ENCODE measurements around the gene ANKRD11. TPM values are rescaled to one million over a fixed set of nuclear protein-coding genes. Genes with fewer than 3 reads are reported as not detected.

Gene ANKRD11
- total and polyA plus RNA-seq, 2 donors (not counting 3 experiments of a cell fraction or from before 2014, with no cell fraction given) = 55.8 to 191 TPM

DNA sequence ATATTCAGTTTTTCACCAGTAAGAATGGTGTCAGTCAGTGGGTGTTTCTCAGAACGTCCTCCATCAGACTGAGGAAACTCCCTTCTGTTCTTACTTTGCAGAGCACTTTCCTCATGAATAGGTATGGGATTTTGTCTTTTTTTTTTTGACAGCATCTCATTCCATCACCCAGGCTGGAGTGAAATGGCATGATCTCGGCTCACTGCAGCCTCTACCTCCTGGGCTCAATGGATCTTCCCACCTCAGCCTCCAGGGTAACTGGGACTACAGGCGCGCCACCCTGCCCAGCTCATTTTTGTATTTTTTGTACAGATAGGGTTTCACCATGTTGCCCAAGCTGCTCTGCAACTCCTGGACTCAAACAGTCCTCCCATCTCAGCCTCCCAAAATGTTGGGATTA lies 142.6 kb downstream of the ANKRD11 start:
- TF ChIP-seq JUN (IDR thresholded peaks at IDR 0.05; ENCODE audit: borderline replicate concordance, insufficient read depth, insufficient read length, low read depth) (no peak), FOS (IDR thresholded peaks at IDR 0.05; ENCODE audit: borderline replicate concordance, insufficient read depth, low read length) (no peak), GATA2 (IDR thresholded peaks at IDR 0.05; ENCODE audit: insufficient read depth, insufficient read length, low read depth, low read length) (no peak)
- TF ChIP-seq, protein P1, sequence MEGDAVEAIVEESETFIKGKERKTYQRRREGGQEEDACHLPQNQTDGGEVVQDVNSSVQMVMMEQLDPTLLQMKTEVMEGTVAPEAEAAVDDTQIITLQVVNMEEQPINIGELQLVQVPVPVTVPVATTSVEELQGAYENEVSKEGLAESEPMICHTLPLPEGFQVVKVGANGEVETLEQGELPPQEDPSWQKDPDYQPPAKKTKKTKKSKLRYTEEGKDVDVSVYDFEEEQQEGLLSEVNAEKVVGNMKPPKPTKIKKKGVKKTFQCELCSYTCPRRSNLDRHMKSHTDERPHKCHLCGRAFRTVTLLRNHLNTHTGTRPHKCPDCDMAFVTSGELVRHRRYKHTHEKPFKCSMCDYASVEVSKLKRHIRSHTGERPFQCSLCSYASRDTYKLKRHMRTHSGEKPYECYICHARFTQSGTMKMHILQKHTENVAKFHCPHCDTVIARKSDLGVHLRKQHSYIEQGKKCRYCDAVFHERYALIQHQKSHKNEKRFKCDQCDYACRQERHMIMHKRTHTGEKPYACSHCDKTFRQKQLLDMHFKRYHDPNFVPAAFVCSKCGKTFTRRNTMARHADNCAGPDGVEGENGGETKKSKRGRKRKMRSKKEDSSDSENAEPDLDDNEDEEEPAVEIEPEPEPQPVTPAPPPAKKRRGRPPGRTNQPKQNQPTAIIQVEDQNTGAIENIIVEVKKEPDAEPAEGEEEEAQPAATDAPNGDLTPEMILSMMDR (IDR thresholded peaks at IDR 0.05; ENCODE audit: extremely low read depth in 1 of 2, insufficient read depth in 1 of 2, low read depth in 1 of 2, low read length in 2 of 2) = no peak
- POLR2A ChIA-PET = no interaction called here
- no peaks in the 10 kb centered on the region for H3K9me1 ChIP-seq (replicated peaks; ENCODE audit: control insufficient read depth, extremely low read depth, insufficient read depth, low read length)
- H3K4me3 ChIP-seq (replicated peaks in 1 of 3; ENCODE audit: insufficient read depth in 1 of 3, low read depth in 1 of 3, low read length in 3 of 3) = no peak overlapping the region
- no peaks in the 10 kb centered on the region for H3K9me3 ChIP-seq (replicated peaks; ENCODE audit: control insufficient read depth, insufficient read depth, low read length)
- H3K36me3 ChIP-seq (ENCODE audit: control insufficient read depth in 2 of 2, extremely low read depth in 1 of 2, insufficient read depth in 2 of 2, low read length in 2 of 2) = peaks cover 0 to 3% of the 10 kb centered on the region in 2 experiments
- no peak overlapping the region for H3K4me2 ChIP-seq (ENCODE audit: insufficient read depth, low read length)
- H3K9ac ChIP-seq (replicated peaks; ENCODE audit: extremely low read depth, insufficient read depth, low read length) = no peak overlapping the region
- CTCF ChIA-PET = no interaction called here
- DNase-seq (ENCODE audit: low read depth, low spot score) (no peak), FAIRE-seq (no peak)
- dilution Hi-C loops (cut with MboI; ENCODE audit: extremely low pct_ligation_motif_present, low sequenced_read_pairs) = no loop called here
- H3K27me3 ChIP-seq (ENCODE audit: control insufficient read depth in 2 of 2, insufficient read depth in 2 of 2, low read length in 2 of 2) = no peaks in the 10 kb centered on the region
- no peaks in the 10 kb centered on the region for H3K4me1 ChIP-seq (ENCODE audit: control insufficient read depth, extremely low read depth, insufficient read depth, low read length)
- H2AFZ ChIP-seq (ENCODE audit: low read depth, low read length) = no peak overlapping the region
- peaks cover 5% of the 10 kb centered on the region for H4K20me1 ChIP-seq (replicated peaks; ENCODE audit: control insufficient read depth, extremely low read depth, insufficient read depth, low read length)
- peaks cover 100% of the 10 kb centered on the region for H3K79me2 ChIP-seq (ENCODE audit: control insufficient read depth, insufficient read depth, low read length)
- intact Hi-C loops (cut with micrococcal nuclease) = no loop called here
- H3K27ac ChIP-seq (ENCODE audit: insufficient read depth, low read depth, low read length) = no peak overlapping the region
- no TSS peak for BruUV-seq (replicated peaks)

DNA sequence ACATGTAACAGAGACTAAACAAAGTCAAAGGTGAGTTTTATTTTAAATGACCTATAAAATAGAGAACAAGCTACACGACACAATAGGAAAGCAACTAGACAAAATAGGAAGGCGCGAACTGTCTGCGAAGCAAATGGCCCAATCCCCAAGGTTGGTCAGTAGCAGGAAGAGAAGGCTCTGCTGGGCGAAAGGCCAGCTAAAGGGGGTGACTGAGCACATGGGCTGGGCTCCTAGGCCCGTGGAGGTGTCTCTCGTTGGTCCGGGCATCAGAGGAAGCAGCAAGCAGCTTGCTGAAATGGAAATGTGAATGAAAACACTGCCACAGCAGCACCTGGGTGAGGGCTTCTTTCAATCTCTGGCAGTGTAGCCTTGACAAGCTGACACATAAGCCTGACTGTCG lies 143.5 kb downstream of the ANKRD11 start:
- TF ChIP-seq, protein P2, sequence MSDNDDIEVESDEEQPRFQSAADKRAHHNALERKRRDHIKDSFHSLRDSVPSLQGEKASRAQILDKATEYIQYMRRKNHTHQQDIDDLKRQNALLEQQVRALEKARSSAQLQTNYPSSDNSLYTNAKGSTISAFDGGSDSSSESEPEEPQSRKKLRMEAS (IDR thresholded peaks at IDR 0.05; ENCODE audit: insufficient read depth, insufficient read length) = no peak
- TF ChIP-seq JUN (IDR thresholded peaks at IDR 0.05; ENCODE audit: borderline replicate concordance, insufficient read depth, insufficient read length, low read depth) = no peak
- TF ChIP-seq POLR2A (IDR thresholded peaks at IDR 0.05; ENCODE audit: low read depth, low read length) = no peak
- TF ChIP-seq, protein P1 (IDR thresholded peaks at IDR 0.05; ENCODE audit: extremely low read depth in 1 of 2, insufficient read depth in 1 of 2, low read depth in 1 of 2, low read length in 2 of 2) = no peak
- no peak for TF ChIP-seq GATA2 (IDR thresholded peaks at IDR 0.05; ENCODE audit: insufficient read depth, insufficient read length, low read depth, low read length)
- no peak for TF ChIP-seq MYC (IDR thresholded peaks at IDR 0.05; ENCODE audit: low read depth, low read length)
- no peak for TF ChIP-seq POLR2AphosphoS5 (IDR thresholded peaks at IDR 0.05; ENCODE audit: insufficient read depth, low read depth, low read length)
- TF ChIP-seq EZH2 (IDR thresholded peaks at IDR 0.05; ENCODE audit: borderline replicate concordance, low read depth, low read length, severe bottlenecking) = no peak
- no peak for TF ChIP-seq FOS (IDR thresholded peaks at IDR 0.05; ENCODE audit: borderline replicate concordance, insufficient read depth, low read length)
- no peak for DNase-seq (ENCODE audit: low read depth, low spot score)
- Histone ChIP-seq H3K79me2 (ENCODE audit: control insufficient read depth, insufficient read depth, low read length) (peaks cover 100% of the 10 kb centered on the region), H3K4me2 (ENCODE audit: insufficient read depth, low read length) (no peak overlapping the region), H4K20me1 (replicated peaks; ENCODE audit: control insufficient read depth, extremely low read depth, insufficient read depth, low read length) (peaks cover 7% of the 10 kb centered on the region), H3K9me1 (replicated peaks; ENCODE audit: control insufficient read depth, extremely low read depth, insufficient read depth, low read length) (no peaks in the 10 kb centered on the region), H3K27me3 (ENCODE audit: control insufficient read depth in 2 of 2, insufficient read depth in 2 of 2, low read length in 2 of 2) (no peaks in the 10 kb centered on the region), H3K4me1 (ENCODE audit: control insufficient read depth, extremely low read depth, insufficient read depth, low read length) (no peaks in the 10 kb centered on the region), H3K27ac (ENCODE audit: insufficient read depth, low read depth, low read length) (no peak overlapping the region), H2AFZ (ENCODE audit: low read depth, low read length) (no peak overlapping the region), H3K4me3 (replicated peaks in 1 of 3; ENCODE audit: insufficient read depth in 1 of 3, low read depth in 1 of 3, low read length in 3 of 3) (no peak overlapping the region), H3K36me3 (ENCODE audit: control insufficient read depth in 2 of 2, extremely low read depth in 1 of 2, insufficient read depth in 2 of 2, low read length in 2 of 2) (no peaks in the 10 kb centered on the region), H3K9me3 (replicated peaks; ENCODE audit: control insufficient read depth, insufficient read depth, low read length) (no peaks in the 10 kb centered on the region), H3K9ac (replicated peaks; ENCODE audit: extremely low read depth, insufficient read depth, low read length) (no peak overlapping the region)
- POLR2A ChIA-PET = interaction anchor here (1.3 kb wide), 1 partner anchor 10 kb away, joined by 6 read pairs; no protein-coding TSS in a partner anchor
- dilution Hi-C loops (cut with MboI; ENCODE audit: extremely low pct_ligation_motif_present, low sequenced_read_pairs) (no loop called here), intact Hi-C loops (cut with micrococcal nuclease) (no loop called here)
- FAIRE-seq = no peak
- no TSS peak for BruUV-seq (replicated peaks)
- CTCF ChIA-PET = interaction anchor here (1.0 kb wide), 1 partner anchor 12 kb away, joined by 6 read pairs; no protein-coding TSS in a partner anchor
